HL-60/S4 treated with phorbol 12-myristate 13-acetate at 8.2 ng/mL for 4 days and 3 days (cell line): Measurements from ENCODE around the gene LIMS1.
"Not testable (repeated sequence)": the region's sequence is repeated elsewhere in the genome, so short reads cannot be mapped to it uniquely, and the experiment has no call there.

Experiments used
- in situ Hi-C: fragments of 300-500 bp; cut with MboI; formaldehyde crosslinking; loops from 2 replicates; pipeline ENCODE4 v1.15.0; 2022; ENCODE audit warnings: low sequenced_read_pairs

LIMS1 gene

GRCh38 chr2:108548208-108549003 is 14.1 kb downstream of the LIMS1 start:
- in situ Hi-C loops: no loop called here

GRCh38 chr2:108552566-108552965 is 18.3 kb downstream of the LIMS1 start:
- in situ Hi-C loops: no loop called here

- in situ Hi-C loops: no loop called here
Observed at GRCh38 chr2:108553209-108553919, 19.1 kb downstream of the LIMS1 start.

- in situ Hi-C loops: no loop called here
Observed at GRCh38 chr2:108554528-108554927, 20.3 kb downstream of the LIMS1 start.

GRCh38 chr2:108555572-108555971 is 21.3 kb downstream of the LIMS1 start:
- in situ Hi-C loops: no loop called here

- in situ Hi-C loops: not testable (repeated sequence)
Observed at GRCh38 chr2:108556581-108556980, 22.3 kb downstream of the LIMS1 start.

GRCh38 chr2:108560241-108560811 is 26.1 kb downstream of the LIMS1 start:
- in situ Hi-C loops: no loop called here

- in situ Hi-C loops: no loop called here
Observed at GRCh38 chr2:108560895-108561530, 26.7 kb downstream of the LIMS1 start.

GRCh38 chr2:108562274-108562673 is 28.0 kb downstream of the LIMS1 start:
- in situ Hi-C loops: no loop called here

GRCh38 chr2:108564510-108564909 is 30.2 kb downstream of the LIMS1 start:
- in situ Hi-C loops: no loop called here

- in situ Hi-C loops: no loop called here
Observed at GRCh38 chr2:108565778-108566375, 31.6 kb downstream of the LIMS1 start.

GRCh38 chr2:108570416-108570815 is 36.1 kb downstream of the LIMS1 start:
- in situ Hi-C loops: no loop called here

GRCh38 chr2:108571286-108571685 is 37.0 kb downstream of the LIMS1 start:
- in situ Hi-C loops: no loop called here

GRCh38 chr2:108573061-108573460 is 38.8 kb downstream of the LIMS1 start:
- in situ Hi-C loops: no loop called here

- in situ Hi-C loops: no loop called here
Observed at GRCh38 chr2:108574332-108574731, 40.1 kb downstream of the LIMS1 start.

GRCh38 chr2:108575132-108575966 is 41.1 kb downstream of the LIMS1 start:
- in situ Hi-C loops: no loop called here

- in situ Hi-C loops: no loop called here
Observed at GRCh38 chr2:108577099-108577498, 42.8 kb downstream of the LIMS1 start.

- in situ Hi-C loops: no loop called here
Observed at GRCh38 chr2:108579623-108580022, 45.4 kb downstream of the LIMS1 start.

GRCh38 chr2:108580050-108580449 is 45.8 kb downstream of the LIMS1 start:
- in situ Hi-C loops: no loop called here

- in situ Hi-C loops: no loop called here
Observed at GRCh38 chr2:108583903-108584520, 49.7 kb downstream of the LIMS1 start.
